ENCODE measurements around the gene CNTNAP5. TPM values are rescaled to one million over a fixed set of nuclear protein-coding genes. Genes with fewer than 3 reads are reported as not detected.

Gene CNTNAP5
- total RNA-seq, 2 experiments from 2014 or later, result not detected

DNA sequence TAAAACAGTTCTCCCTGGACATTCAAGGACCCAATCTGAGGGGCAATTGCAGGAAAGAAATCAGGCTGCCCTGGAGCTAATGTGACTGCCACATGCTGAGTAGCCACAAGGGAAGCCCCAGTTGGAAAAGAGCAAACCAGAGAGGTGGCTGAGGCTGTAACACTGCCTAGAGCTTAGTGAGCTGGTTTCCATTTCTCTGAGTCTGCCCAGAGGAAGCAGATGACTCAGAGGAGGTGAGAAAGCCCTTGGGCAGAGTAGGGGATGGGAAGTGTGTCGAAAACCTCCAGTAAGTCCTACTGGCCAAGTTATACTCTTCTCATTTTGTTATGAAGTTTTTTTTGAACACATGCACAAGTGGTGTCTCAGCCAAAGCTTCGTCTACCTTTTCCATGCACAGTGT lies 753.0 kb downstream of the CNTNAP5 start:
- TF ChIP-seq, protein P1, sequence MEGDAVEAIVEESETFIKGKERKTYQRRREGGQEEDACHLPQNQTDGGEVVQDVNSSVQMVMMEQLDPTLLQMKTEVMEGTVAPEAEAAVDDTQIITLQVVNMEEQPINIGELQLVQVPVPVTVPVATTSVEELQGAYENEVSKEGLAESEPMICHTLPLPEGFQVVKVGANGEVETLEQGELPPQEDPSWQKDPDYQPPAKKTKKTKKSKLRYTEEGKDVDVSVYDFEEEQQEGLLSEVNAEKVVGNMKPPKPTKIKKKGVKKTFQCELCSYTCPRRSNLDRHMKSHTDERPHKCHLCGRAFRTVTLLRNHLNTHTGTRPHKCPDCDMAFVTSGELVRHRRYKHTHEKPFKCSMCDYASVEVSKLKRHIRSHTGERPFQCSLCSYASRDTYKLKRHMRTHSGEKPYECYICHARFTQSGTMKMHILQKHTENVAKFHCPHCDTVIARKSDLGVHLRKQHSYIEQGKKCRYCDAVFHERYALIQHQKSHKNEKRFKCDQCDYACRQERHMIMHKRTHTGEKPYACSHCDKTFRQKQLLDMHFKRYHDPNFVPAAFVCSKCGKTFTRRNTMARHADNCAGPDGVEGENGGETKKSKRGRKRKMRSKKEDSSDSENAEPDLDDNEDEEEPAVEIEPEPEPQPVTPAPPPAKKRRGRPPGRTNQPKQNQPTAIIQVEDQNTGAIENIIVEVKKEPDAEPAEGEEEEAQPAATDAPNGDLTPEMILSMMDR (IDR thresholded peaks at IDR 0.05), result no peak
- H3K27me3 ChIP-seq (ENCODE audit: control insufficient read depth in 1 of 2, insufficient read depth in 2 of 2, low read length in 2 of 2), result no peaks in the 10 kb centered on the region
- CTCF ChIA-PET, result no interaction called here

DNA sequence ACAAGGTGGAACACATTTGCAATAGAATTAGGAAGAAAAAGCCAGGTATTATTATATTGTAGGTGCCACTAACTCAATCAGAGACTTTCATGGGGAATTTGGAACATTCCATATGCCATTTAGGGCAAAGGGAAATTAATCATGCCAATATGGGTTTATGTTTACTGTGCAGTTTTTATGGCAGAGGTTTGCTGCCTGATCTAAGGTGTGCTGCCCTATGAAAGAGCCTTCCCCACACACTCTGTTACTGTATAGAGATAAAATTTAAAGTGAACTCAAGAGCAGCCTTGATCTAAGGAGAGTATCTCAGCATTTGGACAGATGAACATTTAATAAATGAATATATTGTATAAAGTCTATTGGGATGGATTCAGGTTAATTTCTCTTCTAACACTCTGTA lies 771.6 kb downstream of the CNTNAP5 start:
- Histone ChIP-seq H3K36me3 (ENCODE audit: insufficient read depth, low read length) (no peaks in the 10 kb centered on the region), H3K4me3 (ENCODE audit: low read length) (no peak overlapping the region), H3K4me1 (ENCODE audit: insufficient read depth, low read length) (no peaks in the 10 kb centered on the region), H3K9me3 (ENCODE audit: control insufficient read depth in 1 of 2, insufficient read depth in 1 of 2, low read length in 2 of 2) (peaks cover 0 to 4% of the 10 kb centered on the region in 2 experiments), H3K27me3 (ENCODE audit: control insufficient read depth in 1 of 2, insufficient read depth in 2 of 2, low read length in 2 of 2) (no peaks in the 10 kb centered on the region), H3K27ac (ENCODE audit: low read depth in 1 of 2, low read length in 2 of 2) (no peak overlapping the region)
- ATAC-seq (ENCODE audit: poor library complexity), result no peak
- H3K4me3 Mint-ChIP-seq, result no peak overlapping the region
- H3K36me3 Mint-ChIP-seq (ENCODE audit: low read depth), result no peaks in the 10 kb centered on the region
- TF ChIP-seq, protein P1 (IDR thresholded peaks at IDR 0.05), result no peak
- H3K27me3 Mint-ChIP-seq, result no peaks in the 10 kb centered on the region
- ChIA-PET POLR2A (no interaction called here), CTCF (no interaction called here)
- no peaks in the 10 kb centered on the region for H3K4me1 Mint-ChIP-seq (ENCODE audit: low read depth)
- no peak for DNase-seq
- no peak overlapping the region for H3K27ac Mint-ChIP-seq
- intact Hi-C loops (cut with DNase I, micrococcal nuclease), result no loop called here
- H3K9me3 Mint-ChIP-seq, result no peaks in the 10 kb centered on the region

More for the DNA sequence above, 753.0 kb downstream of the CNTNAP5 start:
- intact Hi-C loops (cut with DNase I, micrococcal nuclease), result no loop called here
- H3K4me3 ChIP-seq (ENCODE audit: low read length), result no peak overlapping the region
- Mint-ChIP-seq H3K27ac (no peak overlapping the region), H3K4me3 (no peak overlapping the region), H3K36me3 (ENCODE audit: low read depth) (no peaks in the 10 kb centered on the region), H3K9me3 (peaks cover 1% of the 10 kb centered on the region), H3K4me1 (ENCODE audit: low read depth) (no peaks in the 10 kb centered on the region), H3K27me3 (no peaks in the 10 kb centered on the region)
- no peaks in the 10 kb centered on the region for H3K4me1 ChIP-seq (ENCODE audit: insufficient read depth, low read length)
- POLR2A ChIA-PET, result no interaction called here
- no peaks in the 10 kb centered on the region for H3K36me3 ChIP-seq (ENCODE audit: insufficient read depth, low read length)
- no peak overlapping the region for H3K27ac ChIP-seq (ENCODE audit: low read depth in 1 of 2, low read length in 2 of 2)
- H3K9me3 ChIP-seq (ENCODE audit: control insufficient read depth in 1 of 2, insufficient read depth in 1 of 2, low read length in 2 of 2), result no peaks in the 10 kb centered on the region
- DNase-seq (no peak), ATAC-seq (ENCODE audit: poor library complexity) (no peak)

DNA sequence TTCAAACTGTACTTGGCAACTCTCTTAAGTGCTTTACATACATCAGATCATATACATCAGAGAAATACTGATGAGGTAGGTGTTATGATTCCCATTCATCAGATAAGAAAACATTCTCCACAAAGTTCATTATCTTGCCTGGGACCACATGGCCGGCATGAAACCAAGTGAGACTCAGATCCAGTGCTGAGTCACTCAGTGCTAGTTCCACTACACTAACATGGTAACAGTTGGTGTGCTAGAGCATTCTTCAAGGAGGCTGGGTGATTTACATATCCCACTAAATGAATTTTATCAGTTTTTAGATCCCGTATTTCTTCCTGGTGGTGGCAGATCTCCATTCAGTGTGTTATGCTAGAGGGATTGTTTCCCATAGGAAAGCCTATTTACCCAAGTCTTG lies 772.0 kb downstream of the CNTNAP5 start:
- Histone ChIP-seq H3K9me3 (ENCODE audit: control insufficient read depth in 1 of 2, insufficient read depth in 1 of 2, low read length in 2 of 2) (peaks cover 0 to 4% of the 10 kb centered on the region in 2 experiments), H3K36me3 (ENCODE audit: insufficient read depth, low read length) (no peaks in the 10 kb centered on the region), H3K4me1 (ENCODE audit: insufficient read depth, low read length) (no peaks in the 10 kb centered on the region), H3K27ac (ENCODE audit: low read depth in 1 of 2, low read length in 2 of 2) (no peak overlapping the region), H3K4me3 (ENCODE audit: low read length) (no peak overlapping the region), H3K27me3 (ENCODE audit: control insufficient read depth in 1 of 2, insufficient read depth in 2 of 2, low read length in 2 of 2) (no peaks in the 10 kb centered on the region)
- ATAC-seq (ENCODE audit: poor library complexity) (no peak), DNase-seq (no peak)
- Mint-ChIP-seq H3K9me3 (no peaks in the 10 kb centered on the region), H3K4me3 (no peak overlapping the region), H3K4me1 (ENCODE audit: low read depth) (no peaks in the 10 kb centered on the region), H3K27ac (no peak overlapping the region), H3K27me3 (no peaks in the 10 kb centered on the region), H3K36me3 (ENCODE audit: low read depth) (no peaks in the 10 kb centered on the region)
- TF ChIP-seq, protein P1 (IDR thresholded peaks at IDR 0.05), result no peak
- ChIA-PET POLR2A (no interaction called here), CTCF (no interaction called here)
- intact Hi-C loops (cut with DNase I, micrococcal nuclease), result no loop called here
